CD14-positive monocyte (primary cell): Measurements from ENCODE around the gene EYA4. TPM values are rescaled to one million over a fixed set of nuclear protein-coding genes. Genes with fewer than 3 reads are reported as not detected.

Source experiments
- DNase-seq, 3 donors: peaks; one replicate each; pipeline ENCODE4 v3.0.0-alpha.2; 2011 to 2022
- H2AFZ ChIP-seq: 2 replicates; pipeline ENCODE4 v1.6.0; 2012; ENCODE audit warnings: mild to moderate bottlenecking, low read depth, low read length, inconsistent platforms; ENCODE audit not compliant: insufficient read depth, poor library complexity, severe bottlenecking
- H3K27ac ChIP-seq, 2 donors: 1 replicate in 1 of 2; 2 replicates in 1 of 2; pipeline ENCODE4 v1.5.1; 2012 to 2013; ENCODE audit warnings: low read length in 2 of 2, control low read depth in 1 of 2, inconsistent platforms in 1 of 2, low read depth in 1 of 2, mild to moderate bottlenecking in 1 of 2
- H3K27me3 ChIP-seq, 2 donors: one replicate each; pipeline versions ENCODE4 v1.6.0 to v1.6.1; 2011 to 2013; ENCODE audit warnings: low read length in 2 of 2; ENCODE audit not compliant: control insufficient read depth in 2 of 2, insufficient read depth in 2 of 2
- H3K36me3 ChIP-seq, 2 donors: replicated peaks in 1 of 2; 1 replicate in 1 of 2; 2 replicates in 1 of 2; pipeline versions ENCODE4 v1.5.1 to v1.6.1; 2012 to 2013; ENCODE audit warnings: low read length in 2 of 2, control low read depth in 1 of 2, inconsistent platforms in 1 of 2, mild to moderate bottlenecking in 1 of 2; ENCODE audit not compliant: insufficient read depth in 2 of 2, control insufficient read depth in 1 of 2
- H3K4me1 ChIP-seq, 2 donors: 1 replicate in 1 of 2; 2 replicates in 1 of 2; pipeline versions ENCODE4 v1.5.1 to v1.6.1; 2012 to 2013; ENCODE audit warnings: low read length in 2 of 2, control low read depth in 1 of 2, inconsistent platforms in 1 of 2, mild to moderate bottlenecking in 1 of 2, moderate library complexity in 1 of 2; ENCODE audit not compliant: insufficient read depth in 2 of 2, control insufficient read depth in 1 of 2
- H3K4me2 ChIP-seq: replicated peaks from 2 replicates; pipeline ENCODE3; 2012; ENCODE audit warnings: low read length, moderate library complexity, mild to moderate bottlenecking; ENCODE audit not compliant: poor library complexity, severe bottlenecking; ENCODE audit errors: extremely low read depth
- H3K4me3 ChIP-seq, 3 experiments: fragments of 200-600 bp in 1 of 3; sonication (generic) in 1 of 3; replicated peaks in 1 of 3; 1 replicate in 2 of 3; 2 replicates in 1 of 3; pipeline ENCODE4 v1.5.1; 2011 to 2013; ENCODE audit warnings: low read length in 3 of 3, mild to moderate bottlenecking in 3 of 3, control low read depth in 2 of 3, low read depth in 2 of 3, inconsistent platforms in 1 of 3, moderate library complexity in 1 of 3
- H3K79me2 ChIP-seq: 2 replicates; pipeline ENCODE4 v1.6.0; 2012; ENCODE audit warnings: mild to moderate bottlenecking, control low read depth, inconsistent platforms, low read length, moderate library complexity; ENCODE audit not compliant: insufficient read depth
- H3K9ac ChIP-seq: 2 replicates; pipeline ENCODE4 v1.6.0; 2017; ENCODE audit warnings: low read length, mild to moderate bottlenecking; ENCODE audit not compliant: insufficient read depth, poor library complexity, severe bottlenecking
- H3K9me3 ChIP-seq, 2 donors: replicated peaks in 1 of 2; 1 replicate in 1 of 2; 2 replicates in 1 of 2; pipeline versions ENCODE4 v1.5.1 to v1.6.1; 2012 to 2013; ENCODE audit warnings: low read length in 2 of 2, control low read depth in 1 of 2; ENCODE audit not compliant: control insufficient read depth in 1 of 2, insufficient read depth in 1 of 2
- H4K20me1 ChIP-seq: 2 replicates; pipeline ENCODE4 v1.6.0; 2012; ENCODE audit warnings: mild to moderate bottlenecking, low read length, control low read depth, moderate library complexity; ENCODE audit not compliant: insufficient read depth
- H3K27ac Mint-ChIP-seq, 7 donors: one replicate each; pipeline ENCODE4 v1.8.0; 2020; ENCODE audit warnings: mild to moderate bottlenecking in 7 of 7, mixed read lengths in 7 of 7, moderate library complexity in 6 of 7, inconsistent platforms in 2 of 7
- H3K27me3 Mint-ChIP-seq, 3 donors: one replicate each; pipeline ENCODE4 v1.8.0; 2021 to 2022; ENCODE audit warnings: low read depth in 3 of 3, mild to moderate bottlenecking in 3 of 3, mixed read lengths in 3 of 3, moderate library complexity in 3 of 3, inconsistent platforms in 1 of 3
- H3K36me3 Mint-ChIP-seq, 2 donors: one replicate each; pipeline ENCODE4 v1.8.0; 2020; ENCODE audit warnings: mixed read lengths in 2 of 2, inconsistent platforms in 1 of 2, mild to moderate bottlenecking in 1 of 2
- H3K4me1 Mint-ChIP-seq: one replicate; pipeline ENCODE4 v1.8.0; 2020; ENCODE audit warnings: mild to moderate bottlenecking, mixed read lengths
- H3K4me3 Mint-ChIP-seq, 2 donors: one replicate each; pipeline ENCODE4 v1.8.0; 2020; ENCODE audit warnings: mild to moderate bottlenecking in 2 of 2, mixed read lengths in 2 of 2, moderate library complexity in 1 of 2
- H3K9me3 Mint-ChIP-seq, 7 donors: one replicate each; pipeline ENCODE4 v1.8.0; 2020 to 2022; ENCODE audit warnings: mixed read lengths in 7 of 7, mild to moderate bottlenecking in 6 of 7, moderate library complexity in 6 of 7, inconsistent platforms in 2 of 7
- CTCF ChIP-seq: fragments of 200-600 bp; IDR thresholded peaks from one replicate; pipeline ENCODE4 v1.8.0; 2022; ENCODE audit warnings: antibody characterized with exemption, mild to moderate bottlenecking
- WGBS: methylation state at CpG from one replicate; pipeline ENCODE4 v1.1.5; 2013; ENCODE audit warnings: missing lambda C conversion rate; ENCODE audit not compliant: insufficient coverage; 5-methylcytosine and 5-hydroxymethylcytosine counted together
- intact Hi-C, 2 donors: fragments of 100-400 bp; cut with micrococcal nuclease; formaldehyde crosslinking; loops; one replicate each; pipeline versions ENCODE4 v1.15.0 to v1.15.1; 2023
- polyA plus RNA-seq, 3 donors: library from polyadenylated mRNA; depleted of rRNA in 1 of 3; unstranded in 2 of 3; stranded (reverse) in 1 of 3; fragments of 300-500 nt in 2 of 3; fragments of >200 nt in 1 of 3; fragmentation: Illumina TruSeq in 2 of 3; gene quantifications; 1 replicate in 2 of 3; 2 replicates in 1 of 3; pipeline ENCODE4 v1.2.3, GENCODE V29; 2012 to 2021

The EYA4 gene
- polyA plus RNA-seq, 3 donors = not detected

GRCh38 chr6:133340557-133340956 is 99.4 kb downstream of the EYA4 start:
- H3K36me3 ChIP-seq = no peaks in the 10 kb centered on the region
- intact Hi-C loops = no loop called here
- Mint-ChIP-seq H3K36me3 (no peaks in the 10 kb centered on the region), H3K4me3 (no peak overlapping the region), H3K4me1 (no peaks in the 10 kb centered on the region), H3K27me3 (no peaks in the 10 kb centered on the region), H3K9me3 (no peaks in the 10 kb centered on the region), H3K27ac (no peak overlapping the region)
- H3K27ac ChIP-seq = no peak overlapping the region
- no peaks in the 10 kb centered on the region for H3K4me1 ChIP-seq
- H4K20me1 ChIP-seq = no peaks in the 10 kb centered on the region
- H3K4me3 ChIP-seq = no peak overlapping the region
- no peak for TF ChIP-seq CTCF
- 83% methylated on average over 3 of the region's 3 CpGs for WGBS
- no peak overlapping the region for H3K9ac ChIP-seq
- H2AFZ ChIP-seq = no peak overlapping the region
- no peak for DNase-seq
- no peaks in the 10 kb centered on the region for H3K27me3 ChIP-seq
- no peaks in the 10 kb centered on the region for H3K79me2 ChIP-seq
- H3K4me2 ChIP-seq = no peak overlapping the region
- no peaks in the 10 kb centered on the region for H3K9me3 ChIP-seq

DNA sequence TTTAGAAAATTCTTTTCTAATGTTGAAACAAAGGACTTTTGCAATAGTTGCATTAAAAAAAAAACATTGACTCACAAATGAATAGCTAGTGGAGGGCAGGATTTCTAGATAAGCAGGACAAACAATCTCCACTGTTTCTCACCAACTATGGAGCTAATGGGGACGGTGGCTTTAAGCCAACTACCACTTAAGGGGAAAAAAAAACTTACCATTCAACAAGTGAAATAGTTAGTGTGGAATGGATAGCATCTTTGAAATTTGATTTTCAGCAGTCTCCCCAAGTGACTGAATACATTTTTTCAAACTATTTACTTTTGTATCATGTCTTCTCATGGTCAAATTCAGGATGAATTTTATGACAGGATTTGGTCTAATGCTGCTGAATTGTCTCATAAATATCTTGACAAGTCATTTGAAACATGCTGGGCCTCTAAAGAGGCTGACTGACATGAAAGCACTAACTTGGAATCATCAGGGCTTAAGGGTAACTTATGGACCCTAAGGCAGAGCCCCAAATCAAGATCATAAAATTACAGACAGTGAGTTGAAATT is 100.5 kb downstream of the EYA4 start:
- no peaks in the 10 kb centered on the region for H3K36me3 ChIP-seq
- Mint-ChIP-seq H3K4me1 (no peaks in the 10 kb centered on the region), H3K4me3 (no peak overlapping the region), H3K27ac (no peak overlapping the region), H3K36me3 (no peaks in the 10 kb centered on the region), H3K27me3 (no peaks in the 10 kb centered on the region), H3K9me3 (no peaks in the 10 kb centered on the region)
- intact Hi-C loops = no loop called here
- no peaks in the 10 kb centered on the region for H3K27me3 ChIP-seq
- no peak for DNase-seq
- no peaks in the 10 kb centered on the region for H3K4me1 ChIP-seq
- H3K4me3 ChIP-seq = no peak overlapping the region
- no peaks in the 10 kb centered on the region for H3K79me2 ChIP-seq
- no peak overlapping the region for H3K27ac ChIP-seq
- H3K4me2 ChIP-seq = no peak overlapping the region
- H2AFZ ChIP-seq = no peak overlapping the region
- TF ChIP-seq CTCF = no peak
- H3K9ac ChIP-seq = no peak overlapping the region
- H4K20me1 ChIP-seq = no peaks in the 10 kb centered on the region
- WGBS = no CpG with 5 or more reads among the region's 1 CpG
- no peaks in the 10 kb centered on the region for H3K9me3 ChIP-seq
